Astrocyte (in vitro differentiated cells and primary cell): ENCODE measurements around the gene SLC29A3. TPM values are rescaled to one million over a fixed set of nuclear protein-coding genes. Genes with fewer than 3 reads are reported as not detected.
"Not testable (repeated sequence)": the region's sequence is repeated elsewhere in the genome, so short reads cannot be mapped to it uniquely, and the experiment has no call there.

Experiments
- DNase-seq: peaks from one replicate; pipeline ENCODE4 v3.0.0-alpha.2; 2010; ENCODE audit warnings: low read depth
- FAIRE-seq: peaks from 2 replicates; lab custom pipeline; 2011; peaks lifted over from hg19 to GRCh38; lab: Jason Lieb, UNC
- H2AFZ ChIP-seq: 2 replicates; pipeline ENCODE4 v1.6.0; 2012; ENCODE audit warnings: low read depth, low read length, inconsistent platforms
- H3K27ac ChIP-seq: 2 replicates; pipeline ENCODE4 v1.5.1; 2011; ENCODE audit warnings: low read depth, low read length, inconsistent platforms
- H3K27me3 ChIP-seq: 2 replicates; pipeline ENCODE4 v1.6.0; 2011; ENCODE audit warnings: low read length, inconsistent platforms; ENCODE audit not compliant: insufficient read depth
- H3K36me3 ChIP-seq: 2 replicates; pipeline ENCODE4 v1.5.1; 2011; ENCODE audit warnings: low read length, inconsistent platforms; ENCODE audit not compliant: insufficient read depth
- H3K4me1 ChIP-seq: 2 replicates; pipeline ENCODE4 v1.5.1; 2011; ENCODE audit warnings: low read length, inconsistent platforms; ENCODE audit not compliant: insufficient read depth
- H3K4me2 ChIP-seq: 2 replicates; pipeline ENCODE4 v1.6.0; 2012; ENCODE audit warnings: low read length, inconsistent platforms
- H3K4me3 ChIP-seq: 2 replicates; pipeline ENCODE4 v1.5.1; 2011; ENCODE audit warnings: low read depth, mild to moderate bottlenecking, low read length, inconsistent platforms; ENCODE audit not compliant: insufficient read depth
- H3K79me2 ChIP-seq: 2 replicates; pipeline ENCODE4 v1.6.0; 2012; ENCODE audit warnings: mild to moderate bottlenecking, low read length, inconsistent platforms; ENCODE audit not compliant: insufficient read depth
- H3K9ac ChIP-seq: 2 replicates; pipeline ENCODE4 v1.6.0; 2012; ENCODE audit warnings: mild to moderate bottlenecking, low read length, inconsistent platforms
- H3K9me3 ChIP-seq: 2 replicates; pipeline ENCODE4 v1.5.1; 2012; ENCODE audit warnings: low read depth, mild to moderate bottlenecking, low read length, inconsistent platforms; ENCODE audit not compliant: insufficient read depth
- H4K20me1 ChIP-seq: 2 replicates; pipeline ENCODE4 v1.6.0; 2012; ENCODE audit warnings: low read length, inconsistent platforms; ENCODE audit not compliant: insufficient read depth
- H3K27ac Mint-ChIP-seq: one replicate; pipeline ENCODE4 v1.8.0; 2021; ENCODE audit warnings: mild to moderate bottlenecking, mixed read lengths; ENCODE audit not compliant: unreplicated experiment
- H3K27me3 Mint-ChIP-seq: one replicate; pipeline ENCODE4 v1.8.0; 2021; ENCODE audit warnings: low read depth, mixed read lengths; ENCODE audit not compliant: unreplicated experiment
- H3K36me3 Mint-ChIP-seq: one replicate; pipeline ENCODE4 v1.8.0; 2021; ENCODE audit warnings: low read depth, mixed read lengths; ENCODE audit not compliant: unreplicated experiment
- H3K4me1 Mint-ChIP-seq: one replicate; pipeline ENCODE4 v1.8.0; 2021; ENCODE audit warnings: low read depth, mixed read lengths; ENCODE audit not compliant: unreplicated experiment
- H3K4me3 Mint-ChIP-seq: one replicate; pipeline ENCODE4 v1.8.0; 2021; ENCODE audit warnings: mild to moderate bottlenecking, moderate library complexity, mixed read lengths; ENCODE audit not compliant: unreplicated experiment
- H3K9me3 Mint-ChIP-seq: one replicate; pipeline ENCODE4 v1.8.0; 2021; ENCODE audit warnings: mild to moderate bottlenecking, mixed read lengths; ENCODE audit not compliant: unreplicated experiment
- EZH2 ChIP-seq: IDR thresholded peaks from 2 replicates; pipeline ENCODE4 v1.6.1; 2012; ENCODE audit warnings: mild to moderate bottlenecking, low read length, inconsistent platforms; ENCODE audit not compliant: insufficient read depth
- total RNA-seq: library from RNA; stranded (reverse); gene quantifications from 2 replicates; pipeline ENCODE4 v1.2.1, GENCODE V29; 2021
- TF ChIP-seq, protein P1 (sequence below): IDR thresholded peaks from 2 replicates; pipeline ENCODE4 v1.5.1; 2011; ENCODE audit warnings: low read depth, mild to moderate bottlenecking, inconsistent platforms, low read length, moderate library complexity; ENCODE audit not compliant: insufficient read depth

The SLC29A3 gene
- total RNA-seq, 1 donor from 2014 or later, result 3.4 TPM

DNA sequence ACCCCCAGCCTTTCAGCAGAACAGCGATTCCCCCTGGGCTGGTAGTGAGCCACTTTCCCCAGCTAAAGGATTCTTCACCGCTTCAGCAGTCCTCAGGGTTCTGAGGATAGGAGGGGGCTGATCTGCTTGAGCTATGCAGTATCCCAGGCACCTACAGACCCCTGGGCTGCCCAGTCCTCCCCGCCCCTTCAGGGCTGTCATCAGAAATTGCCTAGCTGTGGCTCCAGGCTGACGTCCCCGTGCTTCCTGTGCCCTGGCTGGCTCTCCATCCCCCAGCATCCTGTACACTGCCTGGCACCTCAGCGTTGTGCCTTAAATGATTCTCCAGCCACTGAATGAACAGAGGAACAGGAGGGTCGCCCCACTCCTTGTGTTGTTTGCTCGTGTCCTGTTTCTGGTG, 39.2 kb downstream of the SLC29A3 start:
- Histone ChIP-seq H3K4me1 (peaks cover 5% of the 10 kb centered on the region), H3K9me3 (no peaks in the 10 kb centered on the region), H2AFZ (no peak overlapping the region), H3K4me3 (no peak overlapping the region), H3K79me2 (no peaks in the 10 kb centered on the region), H3K9ac (no peak overlapping the region), H3K36me3 (no peaks in the 10 kb centered on the region), H3K4me2 (no peak overlapping the region), H4K20me1 (no peaks in the 10 kb centered on the region), H3K27me3 (no peaks in the 10 kb centered on the region), H3K27ac (no peak overlapping the region)
- Mint-ChIP-seq H3K4me3 (no peak overlapping the region), H3K4me1 (peaks cover 19% of the 10 kb centered on the region), H3K27me3 (peaks cover 20% of the 10 kb centered on the region), H3K9me3 (no peaks in the 10 kb centered on the region), H3K27ac (no peak overlapping the region), H3K36me3 (peaks cover 4% of the 10 kb centered on the region)
- DNase-seq (no peak), FAIRE-seq (no peak)
- no peak for TF ChIP-seq EZH2
- TF ChIP-seq, protein P1, sequence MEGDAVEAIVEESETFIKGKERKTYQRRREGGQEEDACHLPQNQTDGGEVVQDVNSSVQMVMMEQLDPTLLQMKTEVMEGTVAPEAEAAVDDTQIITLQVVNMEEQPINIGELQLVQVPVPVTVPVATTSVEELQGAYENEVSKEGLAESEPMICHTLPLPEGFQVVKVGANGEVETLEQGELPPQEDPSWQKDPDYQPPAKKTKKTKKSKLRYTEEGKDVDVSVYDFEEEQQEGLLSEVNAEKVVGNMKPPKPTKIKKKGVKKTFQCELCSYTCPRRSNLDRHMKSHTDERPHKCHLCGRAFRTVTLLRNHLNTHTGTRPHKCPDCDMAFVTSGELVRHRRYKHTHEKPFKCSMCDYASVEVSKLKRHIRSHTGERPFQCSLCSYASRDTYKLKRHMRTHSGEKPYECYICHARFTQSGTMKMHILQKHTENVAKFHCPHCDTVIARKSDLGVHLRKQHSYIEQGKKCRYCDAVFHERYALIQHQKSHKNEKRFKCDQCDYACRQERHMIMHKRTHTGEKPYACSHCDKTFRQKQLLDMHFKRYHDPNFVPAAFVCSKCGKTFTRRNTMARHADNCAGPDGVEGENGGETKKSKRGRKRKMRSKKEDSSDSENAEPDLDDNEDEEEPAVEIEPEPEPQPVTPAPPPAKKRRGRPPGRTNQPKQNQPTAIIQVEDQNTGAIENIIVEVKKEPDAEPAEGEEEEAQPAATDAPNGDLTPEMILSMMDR, result no peak

DNA sequence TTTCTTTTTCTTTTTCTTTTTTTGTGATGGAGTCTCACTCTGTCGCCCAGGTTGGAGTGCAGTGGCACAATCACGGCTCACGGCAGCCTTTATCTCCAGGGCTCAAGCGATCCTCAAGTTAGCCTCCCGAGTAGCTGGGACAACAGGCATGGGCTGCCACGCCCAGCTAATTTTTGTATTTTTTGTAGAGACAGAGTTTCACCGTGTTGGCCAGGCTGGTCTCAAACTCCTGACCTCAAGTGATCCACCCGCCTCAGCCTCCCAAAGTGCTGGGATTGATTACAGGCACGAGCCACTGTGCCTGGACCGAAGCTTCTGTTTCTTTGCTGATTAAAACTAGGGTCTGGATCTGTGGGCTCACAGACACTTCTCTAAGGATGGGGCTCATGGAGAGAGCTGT, 39.8 kb downstream of the SLC29A3 start:
- H3K27ac Mint-ChIP-seq, result not testable (repeated sequence)
- peaks cover 15% of the 10 kb centered on the region for H3K27me3 Mint-ChIP-seq

DNA sequence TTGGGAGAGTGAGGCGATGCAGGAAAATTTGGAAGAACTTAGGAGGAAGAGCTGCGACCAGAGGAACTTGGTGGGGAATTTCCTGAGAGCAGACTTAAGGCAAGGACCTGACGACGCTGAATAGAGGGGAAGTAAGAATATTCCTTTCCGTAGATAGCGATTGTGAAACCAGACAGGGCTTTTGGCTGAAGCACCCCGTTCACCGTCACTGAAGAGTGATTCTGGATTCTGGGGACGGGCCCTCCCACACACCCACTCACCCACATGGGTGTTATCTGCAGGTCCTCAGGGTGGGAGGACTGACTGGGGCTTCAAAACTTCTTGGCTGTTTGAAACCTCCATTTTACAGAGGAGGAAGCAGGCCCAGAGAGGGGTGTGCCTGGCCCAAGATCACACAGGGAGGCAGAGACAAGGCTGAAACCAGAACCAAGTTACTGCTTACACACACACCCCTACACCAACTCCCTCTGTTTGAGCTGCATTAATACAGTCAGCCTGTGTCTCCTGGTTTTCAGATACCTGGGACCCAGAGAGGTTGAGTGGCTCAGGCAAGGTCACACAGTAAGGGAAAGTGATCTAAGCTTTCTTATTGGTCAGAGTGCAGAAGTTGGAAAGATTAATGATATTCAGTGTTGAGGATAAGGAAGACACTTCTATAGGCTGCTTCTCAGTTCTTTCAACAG, 40.4 kb downstream of the SLC29A3 start:
- Histone ChIP-seq H3K9ac (no peak overlapping the region), H4K20me1 (peaks cover 7% of the 10 kb centered on the region), H3K9me3 (no peaks in the 10 kb centered on the region), H3K36me3 (no peaks in the 10 kb centered on the region), H3K4me2 (no peak overlapping the region), H3K27ac (no peak overlapping the region), H3K4me3 (no peak overlapping the region), H3K4me1 (peaks cover 10% of the 10 kb centered on the region), H3K79me2 (no peaks in the 10 kb centered on the region), H3K27me3 (no peaks in the 10 kb centered on the region), H2AFZ (no peak overlapping the region)
- TF ChIP-seq EZH2, result no peak
- TF ChIP-seq, protein P1, result no peak
- DNase-seq (no peak), FAIRE-seq (no peak)
- H3K36me3 Mint-ChIP-seq, result peaks cover 3% of the 10 kb centered on the region
- peaks cover 15% of the 10 kb centered on the region for H3K27me3 Mint-ChIP-seq
- no peaks in the 10 kb centered on the region for H3K9me3 Mint-ChIP-seq
- no peak overlapping the region for H3K4me3 Mint-ChIP-seq
- peaks cover 23% of the 10 kb centered on the region for H3K4me1 Mint-ChIP-seq
- peak overlapping the region; percentile 9 for H3K27ac Mint-ChIP-seq

More for the DNA sequence above, 39.8 kb downstream of the SLC29A3 start:
- H3K4me3 Mint-ChIP-seq, H3K9me3 ChIP-seq, H2AFZ ChIP-seq, H3K79me2 ChIP-seq, H3K27me3 ChIP-seq, H3K36me3 Mint-ChIP-seq, H3K4me1 ChIP-seq, H3K9ac ChIP-seq, FAIRE-seq, DNase-seq, H3K4me2 ChIP-seq, H3K36me3 ChIP-seq, H3K4me3 ChIP-seq, H4K20me1 ChIP-seq, H3K9me3 Mint-ChIP-seq, H3K27ac ChIP-seq: not testable (repeated sequence)
- H3K4me1 Mint-ChIP-seq, result peaks cover 19% of the 10 kb centered on the region
